HepG2 (cell line): ENCODE measurements around the gene PTK7. TPM values are rescaled to one million over a fixed set of nuclear protein-coding genes. Genes with fewer than 3 reads are reported as not detected.

ENCODE experiments used
- ARID4A ChIP-seq: sonication (generic); formaldehyde crosslinking; IDR thresholded peaks from 2 replicates; pipeline ENCODE4 v1.5.0; 2020; ENCODE audit warnings: mild to moderate bottlenecking, missing genetic modification reagents, borderline replicate concordance
- GATAD1 ChIP-seq: IDR thresholded peaks from 2 replicates; pipeline ENCODE4 v1.6.1; 2016; ENCODE audit warnings: missing genetic modification reagents, missing compliant biosample characterization
- KDM4B ChIP-seq: sonication (generic); formaldehyde crosslinking; IDR thresholded peaks from 2 replicates; pipeline ENCODE4 v1.4.0; 2020; ENCODE audit warnings: missing genetic modification reagents
- SKI ChIP-seq: fragments of 450-650 bp; IDR thresholded peaks from one replicate; pipeline ENCODE4 v1.6.1; 2018; ENCODE audit warnings: mild to moderate bottlenecking; ENCODE audit not compliant: partially characterized antibody
- TFDP2 ChIP-seq: sonication (generic); formaldehyde crosslinking; IDR thresholded peaks from 2 replicates; pipeline ENCODE4 v1.4.0; 2020; ENCODE audit warnings: missing genetic modification reagents
- ZNF232 ChIP-seq: sonication (generic); formaldehyde crosslinking; IDR thresholded peaks from 2 replicates; pipeline ENCODE4 v1.4.0; 2020; ENCODE audit warnings: missing genetic modification reagents, borderline replicate concordance
- ZNF318 ChIP-seq: sonication (generic); formaldehyde crosslinking; IDR thresholded peaks from 2 replicates; pipeline ENCODE4 v1.4.0; 2020; ENCODE audit warnings: mild to moderate bottlenecking, missing genetic modification reagents
- ZNF383 ChIP-seq: sonication (generic); formaldehyde crosslinking; IDR thresholded peaks from 2 replicates; pipeline ENCODE4 v1.4.0; 2020; ENCODE audit warnings: missing genetic modification reagents, mild to moderate bottlenecking, borderline replicate concordance
- ZNF644 ChIP-seq: IDR thresholded peaks from 2 replicates; pipeline ENCODE4 v1.6.1; 2016; ENCODE audit warnings: low read depth
- ZNF776 ChIP-seq: sonication (generic); formaldehyde crosslinking; IDR thresholded peaks from 2 replicates; pipeline ENCODE4 v1.4.0; 2020; ENCODE audit warnings: mild to moderate bottlenecking, missing genetic modification reagents
- ZNF780A ChIP-seq: sonication (generic); formaldehyde crosslinking; IDR thresholded peaks from 2 replicates; pipeline ENCODE4 v1.8.0; 2022; ENCODE audit warnings: mild to moderate bottlenecking, missing genetic modification reagents, moderate library complexity
- ZNF800 ChIP-seq: sonication (generic); formaldehyde crosslinking; IDR thresholded peaks from 2 replicates; pipeline ENCODE4 v1.4.0; 2020; ENCODE audit warnings: missing genetic modification reagents
- ZSCAN9 ChIP-seq: IDR thresholded peaks from 2 replicates; pipeline ENCODE4 v1.6.1; 2016; ENCODE audit warnings: borderline replicate concordance
- polyA plus RNA-seq, 8 experiments: library from polyadenylated mRNA; depleted of rRNA in 3 of 8; stranded (reverse) in 7 of 8; unstranded in 1 of 8; fragments of >200 nt; fragmentation: Illumina TruSeq in 4 of 8; extraction: Trizol in 4 of 8; gene quantifications; 2 replicates each; pipeline versions ENCODE4 v1.2.1 to v1.2.3, GENCODE V29; 2011 to 2016; ENCODE audit warnings: low read depth in 4 of 8, missing spikeins in 1 of 8, mixed read lengths in 1 of 8; ENCODE audit not compliant: insufficient read depth in 1 of 8
- total RNA-seq, 5 experiments: library from RNA; depleted of rRNA; stranded (reverse); fragments of >200 nt; fragmentation: Illumina TruSeq; extraction: Trizol; gene quantifications; 2 replicates each; pipeline ENCODE4 v1.2.3, GENCODE V29; 2016; ENCODE audit warnings: low read depth in 1 of 5

Gene PTK7
- total and polyA plus RNA-seq, 2 of the 13 experiments (the other 11 are each of a cell fraction or from before 2014, with no cell fraction given), result 98.5 to 99.8 TPM

GRCh38 chr6:43150051-43150751, 74.1 kb downstream of the PTK7 start (continued):
- TF ChIP-seq ZNF318 (CRISPR knock-in tag) (no peak), TFDP2 (CRISPR knock-in tag) (0 out of 2 replicates have a peak, but pooled peaks have one; percentile 25), ZNF383 (CRISPR knock-in tag) (no peak), ZNF776 (no peak), KDM4B (no peak), ZNF800 (CRISPR knock-in tag) (0 out of 2 replicates have a peak, but pooled peaks have one; percentile 36), ARID4A (CRISPR knock-in tag) (peak; percentile 46; the same call in 1 of the 2 replicates), ZNF232 (CRISPR knock-in tag) (peak; percentile 30; the same call in 1 of the 2 replicates), GATAD1 (CRISPR knock-in tag) (0 out of 2 replicates have a peak, but pooled peaks have one; percentile 27), ZNF644 (CRISPR knock-in tag) (0 out of 2 replicates have a peak, but pooled peaks have one; percentile 16), SKI (no peak), ZNF780A (CRISPR knock-in tag) (no peak), ZSCAN9 (CRISPR knock-in tag) (no peak)
